ENCODE results near the gene CMIP.

Gene CMIP

DNA sequence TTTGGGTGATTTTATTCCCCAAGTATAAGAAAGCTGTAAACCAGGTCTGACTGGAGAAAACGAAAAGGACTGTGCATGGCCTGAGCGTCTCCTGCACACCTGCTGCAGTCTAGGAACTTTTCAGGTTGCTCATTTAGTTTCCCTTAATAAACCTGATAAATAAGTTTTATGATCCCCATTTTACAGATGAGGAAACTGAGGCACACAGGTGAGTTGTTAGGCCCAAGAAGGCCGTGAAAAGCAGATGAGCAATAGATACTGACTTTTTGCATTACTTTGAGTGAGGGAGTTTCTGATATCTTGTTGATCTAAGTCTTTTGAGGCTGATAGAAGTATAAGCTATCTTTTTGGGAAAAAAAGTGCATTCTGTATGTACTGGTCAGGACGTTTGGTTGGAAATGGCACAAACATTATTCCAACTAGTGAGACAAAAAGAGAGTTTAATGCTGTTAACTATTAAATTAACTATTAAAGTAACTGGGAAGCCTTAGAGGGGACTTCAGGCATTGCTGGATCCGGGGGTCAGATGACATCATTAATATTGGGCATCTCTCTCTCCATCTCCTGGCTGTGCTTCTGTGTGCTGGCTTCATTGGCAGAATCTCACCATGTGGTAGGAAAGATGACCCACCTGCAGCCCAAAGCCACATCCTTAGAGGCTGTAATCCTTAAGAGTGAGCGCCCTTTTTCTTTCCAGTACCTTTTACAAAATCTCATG lies 163.4 kb downstream of the CMIP start:
- DNase-seq (ENCODE audit: low read depth) = no peak

GRCh38 chr16:81608523-81609209 lies 164.1 kb downstream of the CMIP start:
- DNase-seq (ENCODE audit: low read depth) = no peak

DNA sequence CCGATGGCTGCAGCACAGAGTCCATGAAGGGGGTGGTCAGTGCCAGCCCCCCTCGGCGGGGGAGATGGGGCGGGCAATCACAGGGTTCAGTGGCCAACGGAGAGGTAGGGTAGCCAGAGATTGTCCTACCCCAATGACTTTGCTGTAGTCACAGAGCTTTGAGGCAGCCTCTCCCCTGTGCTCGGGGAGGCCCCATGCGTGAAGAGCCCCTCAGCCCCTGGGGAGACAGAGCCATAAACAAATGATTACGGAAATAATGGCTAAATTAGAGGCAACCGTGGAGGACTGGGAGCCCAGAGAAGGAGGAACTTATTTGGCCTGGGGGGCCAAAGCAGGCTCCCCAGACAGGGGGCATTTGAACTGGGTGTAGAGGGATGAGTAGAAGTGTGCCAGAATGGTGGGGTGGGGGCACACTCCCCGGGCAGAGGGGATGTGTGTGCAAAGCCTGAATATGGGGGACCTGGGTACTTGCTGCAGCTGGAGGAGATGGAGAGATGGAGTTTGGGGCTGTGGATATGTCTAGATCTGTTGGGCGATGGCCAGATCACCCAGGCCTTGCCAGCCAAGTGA lies 164.8 kb downstream of the CMIP start:
- DNase-seq (ENCODE audit: low read depth) = no peak

GRCh38 chr16:81610144-81610842 lies 165.7 kb downstream of the CMIP start:
- DNase-seq (ENCODE audit: low read depth) = no peak

DNA sequence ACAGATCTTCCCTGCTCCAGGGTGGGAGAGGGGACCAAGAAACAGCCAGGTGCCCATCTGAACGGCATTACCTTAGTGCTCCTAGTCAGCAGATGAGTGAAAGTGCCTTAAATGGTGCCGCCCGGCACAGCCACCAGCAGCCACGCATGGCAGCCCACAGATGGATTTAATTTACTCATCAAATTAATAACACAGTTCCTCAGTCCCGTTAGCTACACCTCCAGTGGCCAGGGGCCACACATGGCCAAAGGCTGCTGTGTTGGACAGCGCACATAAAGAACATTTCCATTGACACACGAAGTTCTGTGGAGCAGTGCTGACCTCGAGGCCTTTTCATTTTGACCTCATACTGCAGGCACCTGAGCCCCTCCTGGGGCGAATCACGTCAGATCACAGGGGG lies 166.3 kb downstream of the CMIP start:
- DNase-seq (ENCODE audit: low read depth) = no peak

GRCh38 chr16:81611721-81612120 lies 167.1 kb downstream of the CMIP start:
- DNase-seq (ENCODE audit: low read depth) = no peak

- no peak for DNase-seq (ENCODE audit: low read depth)
Observed at GRCh38 chr16:81612351-81613163, 167.9 kb downstream of the CMIP start.

DNA sequence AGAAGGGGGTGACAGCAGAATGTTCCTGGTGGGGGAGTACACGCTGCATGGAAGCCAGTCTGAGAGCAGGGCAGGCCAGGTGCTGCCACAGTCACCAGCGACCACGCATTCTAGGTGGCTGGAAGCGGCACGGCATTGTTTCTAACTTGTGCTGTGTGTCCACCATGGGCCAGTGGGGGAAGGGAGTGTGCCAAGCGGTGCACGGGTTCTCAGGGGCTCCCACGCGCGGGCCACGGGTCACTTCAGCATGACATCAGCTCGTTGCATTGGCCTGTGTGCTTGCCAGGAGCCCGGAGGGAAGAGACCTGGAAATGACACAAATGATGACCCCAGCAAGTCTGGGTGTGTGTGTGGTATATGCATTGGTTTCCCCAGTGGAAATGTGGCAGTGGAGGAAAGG lies 169.6 kb downstream of the CMIP start:
- no peak for DNase-seq (ENCODE audit: low read depth)

DNA sequence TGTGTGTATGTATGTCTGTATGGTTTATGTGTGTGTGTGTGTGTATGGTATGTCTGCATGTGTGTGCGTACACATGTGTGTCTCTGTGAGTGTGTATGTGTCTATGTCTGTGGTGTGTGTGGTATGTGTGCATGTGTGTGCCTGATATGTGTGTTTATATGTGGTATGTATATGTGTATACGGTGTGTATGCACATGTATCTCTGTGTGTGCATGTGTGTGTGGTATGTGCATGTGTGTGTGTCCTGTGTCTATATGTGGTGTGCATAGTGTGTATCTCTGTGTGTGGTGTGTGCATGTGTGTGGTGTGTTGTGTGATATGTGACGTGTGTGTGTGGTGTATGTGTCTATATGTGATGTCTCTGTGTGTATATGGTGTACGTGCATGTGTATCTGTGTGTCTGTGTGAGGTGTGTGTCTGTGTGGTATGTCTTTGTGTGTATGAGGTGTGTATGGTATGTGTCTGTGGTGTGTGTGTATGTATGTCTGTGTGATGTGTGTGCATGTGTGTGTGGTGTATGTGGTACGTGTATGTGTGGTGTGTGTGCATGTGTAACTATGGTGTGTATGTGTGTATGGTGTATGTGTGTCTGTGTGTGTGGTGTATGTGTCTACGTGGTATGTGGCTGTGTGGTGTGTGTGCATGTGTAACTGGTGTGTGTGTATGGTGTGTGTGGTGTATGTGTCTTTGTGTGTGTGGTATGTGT lies 170.2 kb downstream of the CMIP start:
- DNase-seq (ENCODE audit: low read depth) = no peak

GRCh38 chr16:81615411-81615810 lies 170.8 kb downstream of the CMIP start:
- DNase-seq (ENCODE audit: low read depth) = no peak

GRCh38 chr16:81615833-81616232 lies 171.2 kb downstream of the CMIP start:
- DNase-seq (ENCODE audit: low read depth) = no peak

GRCh38 chr16:81616321-81617020 lies 171.9 kb downstream of the CMIP start:
- DNase-seq (ENCODE audit: low read depth) = peak; percentile 58

- DNase-seq (ENCODE audit: low read depth) = no peak
Observed at GRCh38 chr16:81617021-81617346, 172.4 kb downstream of the CMIP start.

DNA sequence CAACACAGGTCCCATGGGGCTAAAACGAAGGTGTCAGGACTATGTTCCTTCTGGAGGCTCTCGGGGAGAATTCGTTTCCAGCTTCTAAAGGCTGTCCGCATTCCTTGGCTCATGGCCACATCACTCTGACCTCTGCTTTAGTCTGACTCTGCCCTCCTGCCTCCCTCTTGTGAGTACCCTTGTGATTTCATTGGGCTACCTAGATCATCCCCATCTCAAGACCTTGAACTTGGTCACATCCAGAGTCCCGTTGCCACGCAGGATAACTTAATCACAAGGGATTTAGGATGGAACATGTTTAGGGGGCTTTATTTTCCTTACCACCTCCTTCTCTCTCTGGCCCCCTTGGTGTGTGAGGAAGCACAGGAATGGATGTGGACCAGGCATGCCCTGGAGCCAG lies 173.6 kb downstream of the CMIP start:
- no peak for DNase-seq (ENCODE audit: low read depth)

- no peak for DNase-seq (ENCODE audit: low read depth)
Observed at GRCh38 chr16:81618661-81619060, 174.1 kb downstream of the CMIP start.

- no peak for DNase-seq (ENCODE audit: low read depth)
Observed at GRCh38 chr16:81620029-81620428, 175.4 kb downstream of the CMIP start.

DNA sequence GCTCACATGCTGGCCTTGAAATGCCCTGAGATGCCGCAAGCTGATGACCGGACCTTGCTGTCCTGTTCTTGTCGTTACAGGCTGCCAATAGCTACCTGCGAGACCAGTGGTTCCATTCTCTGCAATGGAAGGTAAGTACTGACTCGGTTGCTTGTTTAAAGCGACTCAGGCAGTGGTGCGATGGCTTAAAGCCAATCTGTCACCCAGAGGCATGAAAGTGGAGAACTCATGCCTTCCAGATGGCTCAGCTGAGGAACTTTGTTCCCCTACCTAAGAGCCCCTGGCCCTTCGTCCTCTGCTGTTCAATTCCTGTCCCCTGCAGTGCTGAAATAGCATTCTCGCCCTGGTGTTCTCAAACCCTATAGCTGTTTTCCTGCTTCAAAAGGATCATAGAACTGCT lies 176.2 kb downstream of the CMIP start:
- no peak for DNase-seq (ENCODE audit: low read depth)

DNA sequence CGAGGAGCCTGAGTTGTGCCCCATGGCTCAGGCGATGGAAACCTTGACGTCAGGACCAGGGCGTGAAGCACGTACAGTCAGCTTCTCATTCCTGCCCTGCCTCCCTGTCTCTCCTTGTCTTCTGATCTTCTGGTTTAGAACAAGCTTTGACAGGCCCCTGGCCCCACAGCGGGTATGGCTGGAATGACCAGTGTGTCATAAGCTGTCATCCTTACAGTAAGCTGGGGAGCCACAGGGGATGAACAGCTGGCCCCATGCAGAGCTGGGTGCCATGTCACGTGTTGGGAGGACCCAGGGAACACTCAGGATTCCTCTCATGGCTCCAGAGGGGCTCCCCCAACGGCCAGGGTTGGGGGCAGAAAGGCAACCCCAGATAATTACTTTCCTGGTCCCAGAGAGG lies 176.9 kb downstream of the CMIP start:
- no peak for DNase-seq (ENCODE audit: low read depth)

DNA sequence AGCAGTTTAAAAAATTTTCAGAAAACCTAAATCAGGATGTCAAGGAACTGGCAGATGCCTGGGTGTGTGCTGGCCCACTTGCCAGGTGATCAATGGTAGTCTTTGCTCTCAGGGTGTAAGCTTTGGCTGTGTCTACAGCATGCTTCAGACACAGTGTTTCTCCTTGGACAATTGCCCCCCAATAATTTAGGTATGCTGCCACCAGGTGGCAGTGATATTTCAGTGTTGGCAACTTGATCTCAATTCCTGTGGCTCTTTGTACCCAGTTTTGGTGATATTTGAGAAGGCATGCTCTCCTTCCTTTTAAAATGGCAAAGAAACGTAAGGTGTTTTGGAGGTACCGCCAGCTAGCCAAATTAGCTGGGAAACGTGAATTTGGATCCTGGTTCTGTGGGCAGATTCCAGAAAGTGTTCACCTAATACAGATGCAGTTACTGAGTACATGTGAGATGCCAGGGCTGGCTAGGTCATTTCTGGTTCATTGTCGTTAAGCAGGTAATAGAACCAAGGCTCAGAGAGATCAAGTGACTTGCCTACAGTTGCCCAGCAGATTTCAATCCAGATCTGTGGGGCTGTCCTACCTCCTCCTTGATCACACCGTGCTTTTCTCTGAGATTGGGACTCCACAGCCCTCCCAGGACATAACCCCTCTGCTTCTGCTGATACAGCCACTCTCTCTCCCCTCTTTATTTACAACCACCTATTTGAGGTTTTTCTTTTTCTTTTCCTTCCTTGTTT lies 178.9 kb downstream of the CMIP start:
- DNase-seq (ENCODE audit: low read depth) = peak; percentile 49

- no peak for DNase-seq (ENCODE audit: low read depth)
Observed at GRCh38 chr16:81624403-81624759, 179.8 kb downstream of the CMIP start.
